Smooth muscle cell of the brain vasculature (primary cell): Measurements from ENCODE around the gene CNEP1R1.
A peak's percentile ranks its signal among the peaks of the same experiment; 100 is the strongest.
"Not testable (repeated sequence)": the region's sequence is repeated elsewhere in the genome, so short reads cannot be mapped to it uniquely, and the experiment has no call there.

Source experiments
- DNase-seq: peaks from one replicate; pipeline ENCODE4 v3.0.0-alpha.2; 2012; ENCODE audit warnings: low read depth, low spot score

The CNEP1R1 gene

GRCh38 chr16:50024684-50025536, at the start of gene CNEP1R1:
Gene CNEP1R1 (plus strand): TSS chr16:50025225. CDS start chr16:50025316, 91 bp downstream.
- peak; percentile 92 for DNase-seq

GRCh38 chr16:49977427-49977826, 47.6 kb upstream of the CNEP1R1 start:
- no peak for DNase-seq

GRCh38 chr16:49978569-49979326, 46.3 kb upstream of the CNEP1R1 start:
- no peak for DNase-seq

- DNase-seq, result no peak
Measured at GRCh38 chr16:49980166-49980565, 44.9 kb upstream of the CNEP1R1 start.

GRCh38 chr16:49986351-49987124, 38.5 kb upstream of the CNEP1R1 start:
- DNase-seq, result peak; percentile 72

GRCh38 chr16:49987381-49987780, 37.6 kb upstream of the CNEP1R1 start:
- no peak for DNase-seq

GRCh38 chr16:49992825-49993224, 32.2 kb upstream of the CNEP1R1 start:
- no peak for DNase-seq

GRCh38 chr16:49993579-49993978, 31.4 kb upstream of the CNEP1R1 start:
- no peak for DNase-seq

- no peak for DNase-seq
Measured at GRCh38 chr16:49994006-49994405, 31.0 kb upstream of the CNEP1R1 start.

GRCh38 chr16:49995720-49996119, 29.3 kb upstream of the CNEP1R1 start:
- no peak for DNase-seq

- no peak for DNase-seq
Measured at GRCh38 chr16:49997721-49998251, 27.2 kb upstream of the CNEP1R1 start.

- no peak for DNase-seq
Measured at GRCh38 chr16:49998991-49999390, 26.0 kb upstream of the CNEP1R1 start.

GRCh38 chr16:50001144-50001543, 23.9 kb upstream of the CNEP1R1 start:
- DNase-seq, result no peak

- DNase-seq, result no peak
Measured at GRCh38 chr16:50002190-50002589, 22.8 kb upstream of the CNEP1R1 start.

- no peak for DNase-seq
Measured at GRCh38 chr16:50004239-50004638, 20.8 kb upstream of the CNEP1R1 start.

- DNase-seq, result no peak
Measured at GRCh38 chr16:50006964-50007363, 18.1 kb upstream of the CNEP1R1 start.

- no peak for DNase-seq
Measured at GRCh38 chr16:50007744-50008143, 17.3 kb upstream of the CNEP1R1 start.

GRCh38 chr16:50010212-50010611, 14.8 kb upstream of the CNEP1R1 start:
- no peak for DNase-seq

GRCh38 chr16:50011707-50012106, 13.3 kb upstream of the CNEP1R1 start:
- DNase-seq, result no peak

GRCh38 chr16:50012182-50012581, 12.8 kb upstream of the CNEP1R1 start:
- DNase-seq, result no peak

- not testable (repeated sequence) for DNase-seq
Measured at GRCh38 chr16:50014211-50014610, 10.8 kb upstream of the CNEP1R1 start.

- DNase-seq, result no peak
Measured at GRCh38 chr16:50015631-50016030, 9.4 kb upstream of the CNEP1R1 start.
